Loucy (cell line): ENCODE results near the gene DOK6.

Source experiments
- CTCF ChIP-seq: fragments of 200-600 bp; sonication (generic); conservative IDR thresholded peaks from 2 replicates; pipeline ENCODE4 v1.5.1; 2014; ENCODE audit warnings: mild to moderate bottlenecking, antibody characterized with exemption, low read length
- EZH2phosphoT487 ChIP-seq: fragments of 200-600 bp; IDR thresholded peaks from 2 replicates; pipeline ENCODE4 v1.6.1; 2018; ENCODE audit warnings: antibody characterized with exemption, mild to moderate bottlenecking, moderate library complexity, borderline replicate concordance

- TF ChIP-seq CTCF = no peak
- no peak for TF ChIP-seq EZH2phosphoT487
Observed at GRCh38 chr18:69839497-69839896, 438.8 kb downstream of the DOK6 start.
